ENCODE measurements around the gene AIMP2.

DNA sequence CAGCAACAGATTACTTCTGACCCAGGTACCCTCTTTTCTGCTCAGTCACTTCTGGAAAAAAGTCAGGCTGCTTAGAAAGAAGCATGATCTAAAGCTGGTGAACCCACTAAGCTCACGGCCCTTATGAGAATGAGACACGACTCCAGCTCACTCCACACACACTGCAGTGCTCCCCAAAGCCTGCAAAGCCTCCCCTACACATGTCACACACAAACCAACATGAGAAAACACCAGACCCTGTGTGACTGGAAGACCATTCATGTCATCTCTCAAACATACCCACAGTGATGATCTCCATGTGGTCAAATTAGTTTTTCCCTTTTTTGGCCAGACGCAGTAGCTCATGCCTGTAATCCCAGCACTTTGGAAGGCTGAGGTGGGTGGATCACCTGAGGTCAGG is 22.5 kb downstream of the AIMP2 start:
- TF ChIP-seq, protein P1, sequence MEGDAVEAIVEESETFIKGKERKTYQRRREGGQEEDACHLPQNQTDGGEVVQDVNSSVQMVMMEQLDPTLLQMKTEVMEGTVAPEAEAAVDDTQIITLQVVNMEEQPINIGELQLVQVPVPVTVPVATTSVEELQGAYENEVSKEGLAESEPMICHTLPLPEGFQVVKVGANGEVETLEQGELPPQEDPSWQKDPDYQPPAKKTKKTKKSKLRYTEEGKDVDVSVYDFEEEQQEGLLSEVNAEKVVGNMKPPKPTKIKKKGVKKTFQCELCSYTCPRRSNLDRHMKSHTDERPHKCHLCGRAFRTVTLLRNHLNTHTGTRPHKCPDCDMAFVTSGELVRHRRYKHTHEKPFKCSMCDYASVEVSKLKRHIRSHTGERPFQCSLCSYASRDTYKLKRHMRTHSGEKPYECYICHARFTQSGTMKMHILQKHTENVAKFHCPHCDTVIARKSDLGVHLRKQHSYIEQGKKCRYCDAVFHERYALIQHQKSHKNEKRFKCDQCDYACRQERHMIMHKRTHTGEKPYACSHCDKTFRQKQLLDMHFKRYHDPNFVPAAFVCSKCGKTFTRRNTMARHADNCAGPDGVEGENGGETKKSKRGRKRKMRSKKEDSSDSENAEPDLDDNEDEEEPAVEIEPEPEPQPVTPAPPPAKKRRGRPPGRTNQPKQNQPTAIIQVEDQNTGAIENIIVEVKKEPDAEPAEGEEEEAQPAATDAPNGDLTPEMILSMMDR (conservative IDR thresholded peaks at IDR 0.05 in 1 of 2, IDR thresholded peaks at IDR 0.05 in 1 of 2; ENCODE audit: extremely low read depth in 1 of 2, insufficient read depth in 1 of 2, low read depth in 1 of 2, low read length in 2 of 2): no peak
- TF ChIP-seq EZH2 (IDR thresholded peaks at IDR 0.05; ENCODE audit: borderline replicate concordance, low read length): no peak
